HL-60 (cell line): ENCODE measurements around the gene SLC17A4.

Experiments
- POLR2AphosphoS5 ChIP-seq: IDR thresholded peaks from 2 replicates; pipeline ENCODE4 v1.6.1; 2012; ENCODE audit warnings: low read depth
- TF ChIP-seq, protein P1 (sequence below): IDR thresholded peaks from one replicate; pipeline ENCODE4 v1.5.1; 2011; ENCODE audit warnings: low read length, control low read depth, inconsistent platforms; ENCODE audit not compliant: insufficient read depth

DNA sequence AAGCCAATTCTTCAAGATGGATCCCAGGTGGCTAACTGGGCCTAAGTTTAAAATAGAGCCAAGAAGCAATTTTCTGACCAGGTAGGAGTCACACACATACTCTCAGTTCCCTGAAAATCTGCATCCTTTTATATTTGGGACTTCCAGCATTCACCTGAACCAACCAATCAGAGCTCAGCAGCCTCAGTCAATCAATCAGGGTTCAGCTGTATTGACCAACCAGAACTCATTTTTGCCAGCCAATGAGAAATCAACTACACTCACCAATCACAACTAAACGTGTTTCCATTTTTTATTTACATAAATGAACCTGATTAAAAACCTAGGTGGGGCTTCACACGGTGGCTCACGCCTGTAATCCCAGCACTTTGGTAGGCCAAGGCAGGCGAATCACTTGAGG is 37.5 kb downstream of the SLC17A4 start:
- TF ChIP-seq POLR2AphosphoS5: no peak
- TF ChIP-seq, protein P1, sequence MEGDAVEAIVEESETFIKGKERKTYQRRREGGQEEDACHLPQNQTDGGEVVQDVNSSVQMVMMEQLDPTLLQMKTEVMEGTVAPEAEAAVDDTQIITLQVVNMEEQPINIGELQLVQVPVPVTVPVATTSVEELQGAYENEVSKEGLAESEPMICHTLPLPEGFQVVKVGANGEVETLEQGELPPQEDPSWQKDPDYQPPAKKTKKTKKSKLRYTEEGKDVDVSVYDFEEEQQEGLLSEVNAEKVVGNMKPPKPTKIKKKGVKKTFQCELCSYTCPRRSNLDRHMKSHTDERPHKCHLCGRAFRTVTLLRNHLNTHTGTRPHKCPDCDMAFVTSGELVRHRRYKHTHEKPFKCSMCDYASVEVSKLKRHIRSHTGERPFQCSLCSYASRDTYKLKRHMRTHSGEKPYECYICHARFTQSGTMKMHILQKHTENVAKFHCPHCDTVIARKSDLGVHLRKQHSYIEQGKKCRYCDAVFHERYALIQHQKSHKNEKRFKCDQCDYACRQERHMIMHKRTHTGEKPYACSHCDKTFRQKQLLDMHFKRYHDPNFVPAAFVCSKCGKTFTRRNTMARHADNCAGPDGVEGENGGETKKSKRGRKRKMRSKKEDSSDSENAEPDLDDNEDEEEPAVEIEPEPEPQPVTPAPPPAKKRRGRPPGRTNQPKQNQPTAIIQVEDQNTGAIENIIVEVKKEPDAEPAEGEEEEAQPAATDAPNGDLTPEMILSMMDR: no peak
